Ascending aorta (tissue), 2 donors: Measurements from ENCODE around the gene RBM39. TPM values are rescaled to one million over a fixed set of nuclear protein-coding genes. Genes with fewer than 3 reads are reported as not detected.
"Not testable (repeated sequence)": the region's sequence is repeated elsewhere in the genome, so short reads cannot be mapped to it uniquely, and the experiment has no call there.

Experiments
- DNase-seq, 2 donors: peaks; one replicate each; pipeline ENCODE4 v3.0.0-alpha.2; 2019; ENCODE audit warnings: low spot score in 2 of 2
- H3K27ac ChIP-seq, 2 donors: fragments of 200-600 bp; sonication (generic); one replicate each; pipeline ENCODE4 v1.5.1; 2016 to 2017; ENCODE audit warnings: mild to moderate bottlenecking in 1 of 2
- H3K27me3 ChIP-seq: fragments of 200-600 bp; sonication (generic); one replicate; pipeline ENCODE4 v1.5.1; 2017
- H3K36me3 ChIP-seq, 2 donors: fragments of 200-600 bp; sonication (generic); one replicate each; pipeline ENCODE4 v1.5.1; 2016
- H3K4me1 ChIP-seq, 2 donors: fragments of 200-600 bp; sonication (generic); one replicate each; pipeline ENCODE4 v1.5.1; 2016 to 2017; ENCODE audit warnings: mild to moderate bottlenecking in 1 of 2
- H3K4me3 ChIP-seq, 2 donors: fragments of 200-600 bp; sonication (generic); one replicate each; pipeline ENCODE4 v1.5.1; 2016 to 2017; ENCODE audit warnings: mild to moderate bottlenecking in 1 of 2
- H3K9me3 ChIP-seq, 2 donors: fragments of 200-600 bp; sonication (generic); one replicate each; pipeline ENCODE4 v1.5.1; 2016
- intact Hi-C: fragments of 100-400 bp; cut with DNase I; formaldehyde crosslinking; loops from one replicate; pipeline ENCODE4 v1.15.1; 2023
- total RNA-seq: library from RNA; depleted of rRNA; stranded (reverse); fragments of >200 nt; gene quantifications from one replicate; pipeline ENCODE4 v1.1.0, GENCODE V29; 2016
- TF ChIP-seq, protein P1 (sequence below), 3 experiments: fragments of 200-600 bp in 2 of 3; fragments of 450-650 bp in 1 of 3; sonication (generic) in 2 of 3; IDR thresholded peaks; one replicate each; pipeline ENCODE4 v1.5.1; 2016 to 2019; ENCODE audit warnings: antibody characterized with exemption in 3 of 3, mild to moderate bottlenecking in 1 of 3, moderate library complexity in 1 of 3

RBM39 gene
- total RNA-seq, result 232 TPM

- no peaks in the 10 kb centered on the region for H3K9me3 ChIP-seq
- peaks cover 10 to 28% of the 10 kb centered on the region in 2 donors for H3K4me1 ChIP-seq
- intact Hi-C loops, result loop anchor here (1.0 to 10.0 kb wide), 6 partner anchors 29 to 1037 kb away; partner anchors contain the start of genes CPNE1, RBM12 and TP53INP2
- TF ChIP-seq, protein P1, sequence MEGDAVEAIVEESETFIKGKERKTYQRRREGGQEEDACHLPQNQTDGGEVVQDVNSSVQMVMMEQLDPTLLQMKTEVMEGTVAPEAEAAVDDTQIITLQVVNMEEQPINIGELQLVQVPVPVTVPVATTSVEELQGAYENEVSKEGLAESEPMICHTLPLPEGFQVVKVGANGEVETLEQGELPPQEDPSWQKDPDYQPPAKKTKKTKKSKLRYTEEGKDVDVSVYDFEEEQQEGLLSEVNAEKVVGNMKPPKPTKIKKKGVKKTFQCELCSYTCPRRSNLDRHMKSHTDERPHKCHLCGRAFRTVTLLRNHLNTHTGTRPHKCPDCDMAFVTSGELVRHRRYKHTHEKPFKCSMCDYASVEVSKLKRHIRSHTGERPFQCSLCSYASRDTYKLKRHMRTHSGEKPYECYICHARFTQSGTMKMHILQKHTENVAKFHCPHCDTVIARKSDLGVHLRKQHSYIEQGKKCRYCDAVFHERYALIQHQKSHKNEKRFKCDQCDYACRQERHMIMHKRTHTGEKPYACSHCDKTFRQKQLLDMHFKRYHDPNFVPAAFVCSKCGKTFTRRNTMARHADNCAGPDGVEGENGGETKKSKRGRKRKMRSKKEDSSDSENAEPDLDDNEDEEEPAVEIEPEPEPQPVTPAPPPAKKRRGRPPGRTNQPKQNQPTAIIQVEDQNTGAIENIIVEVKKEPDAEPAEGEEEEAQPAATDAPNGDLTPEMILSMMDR (IDR thresholded peaks at IDR 0.05), result peak; percentile 22 to 50 (median 42)
- no peaks in the 10 kb centered on the region for H3K27me3 ChIP-seq
- peaks cover 24 to 35% of the 10 kb centered on the region in 2 donors for H3K36me3 ChIP-seq
- H3K4me3 ChIP-seq, result peak within 1 kb of the TSS; percentile 84 to 86
- peak; percentile 98 to 100 for DNase-seq
- peak within 1 kb of the TSS; percentile 99 to 100 for H3K27ac ChIP-seq
Measured at GRCh38 chr20:35741892-35742740, at the start of gene RBM39. TSS of gene RBM39 (minus strand) at chr20:35742260. CDS start at chr20:35740874, 1,386 bp downstream.

DNA sequence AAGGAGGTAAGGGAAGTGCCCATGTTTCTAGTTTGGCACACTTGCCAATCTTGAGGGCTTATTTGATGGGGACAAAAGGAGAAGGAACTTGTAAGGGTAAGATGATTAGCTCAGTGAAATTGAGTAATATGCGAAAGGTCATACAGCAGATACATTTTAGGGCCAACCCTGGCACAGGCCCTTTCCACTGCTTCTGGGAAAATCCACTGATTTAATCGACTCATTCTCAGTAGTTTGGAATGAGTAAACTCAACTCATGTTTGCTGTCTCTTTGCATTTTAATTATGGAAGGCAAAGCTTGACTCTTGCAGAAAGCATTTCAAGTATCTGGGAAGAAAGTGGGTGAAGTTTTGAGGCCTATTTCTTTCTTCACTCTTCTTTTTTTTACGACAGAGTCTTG, 49.8 kb upstream of the RBM39 start:
- Histone ChIP-seq H3K4me1 (peaks cover 0 to 4% of the 10 kb centered on the region in 2 donors), H3K9me3 (no peaks in the 10 kb centered on the region), H3K27me3 (no peaks in the 10 kb centered on the region), H3K4me3 (no peak overlapping the region), H3K27ac (peak overlapping the region; percentile 44 to 55), H3K36me3 (peaks cover 0 to 2% of the 10 kb centered on the region in 2 donors)
- TF ChIP-seq, protein P1 (IDR thresholded peaks at IDR 0.05), result no peak
- no peak for DNase-seq
- intact Hi-C loops, result no loop called here

GRCh38 chr20:35791097-35791496, 49.0 kb upstream of the RBM39 start:
- Histone ChIP-seq H3K36me3 (peaks cover 0 to 2% of the 10 kb centered on the region in 2 donors), H3K4me1 (peaks cover 0 to 4% of the 10 kb centered on the region in 2 donors), H3K9me3 (no peaks in the 10 kb centered on the region), H3K27me3 (no peaks in the 10 kb centered on the region), H3K27ac (no peak overlapping the region), H3K4me3 (no peak overlapping the region)
- no peak for DNase-seq
- TF ChIP-seq, protein P1 (IDR thresholded peaks at IDR 0.05), result no peak
- intact Hi-C loops, result no loop called here

DNA sequence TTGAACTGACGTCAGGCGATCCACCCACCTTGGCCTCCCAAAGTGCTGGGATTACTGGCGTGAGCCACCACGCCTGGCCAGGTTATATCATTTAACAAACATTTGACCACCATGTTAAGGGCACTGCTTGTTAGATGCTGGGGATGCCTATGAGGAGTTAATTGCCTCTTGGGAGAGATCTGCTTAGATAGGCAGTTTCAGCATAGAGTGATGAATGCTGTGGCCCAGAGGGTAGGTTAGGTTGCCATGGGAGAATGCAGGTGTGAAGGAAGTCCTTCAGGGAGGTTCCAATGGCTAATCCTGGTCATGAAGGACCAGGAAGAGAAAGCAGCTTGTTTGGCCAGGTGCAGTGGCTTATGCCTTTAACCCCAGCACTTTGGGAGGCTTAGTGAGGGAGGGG, 46.7 kb upstream of the RBM39 start:
- Histone ChIP-seq H3K4me1 (peaks cover 0 to 4% of the 10 kb centered on the region in 2 donors), H3K4me3 (no peak overlapping the region), H3K36me3 (peaks cover under 1 to 5% of the 10 kb centered on the region in 2 donors), H3K27me3 (no peaks in the 10 kb centered on the region), H3K27ac (no peak overlapping the region), H3K9me3 (no peaks in the 10 kb centered on the region)
- TF ChIP-seq, protein P1 (IDR thresholded peaks at IDR 0.05), result no peak
- intact Hi-C loops, result no loop called here
- no peak for DNase-seq

DNA sequence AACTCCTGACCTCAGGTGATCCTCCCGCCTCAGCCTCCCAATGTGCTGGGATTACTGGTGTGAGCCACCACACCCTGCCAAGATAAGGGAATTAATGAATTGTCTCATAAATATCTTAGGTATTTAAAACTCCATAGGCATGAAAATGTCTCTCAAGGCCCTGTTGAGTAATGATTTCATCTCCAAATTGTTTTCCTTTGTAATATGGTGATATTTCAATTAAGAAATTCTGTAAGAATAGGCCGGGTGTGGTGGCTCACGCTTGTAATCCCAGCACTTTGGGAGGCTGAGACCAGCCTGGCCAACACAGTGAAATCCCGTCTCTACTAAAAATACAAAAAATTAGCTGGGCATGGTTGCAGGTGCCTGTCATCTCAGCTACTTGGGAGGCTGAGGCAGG, 43.5 kb upstream of the RBM39 start:
- H3K9me3 ChIP-seq, H3K4me1 ChIP-seq, intact Hi-C loops, DNase-seq, H3K27me3 ChIP-seq, H3K4me3 ChIP-seq, H3K27ac ChIP-seq: not testable (repeated sequence)
- H3K36me3 ChIP-seq, result peaks cover 16 to 17% of the 10 kb centered on the region in 2 donors

- intact Hi-C loops, DNase-seq, H3K4me1 ChIP-seq, H3K27ac ChIP-seq, H3K27me3 ChIP-seq, H3K4me3 ChIP-seq, H3K9me3 ChIP-seq: not testable (repeated sequence)
- H3K36me3 ChIP-seq, result peaks cover 18 to 23% of the 10 kb centered on the region in 2 donors
Measured at GRCh38 chr20:35783811-35784210, 41.8 kb upstream of the RBM39 start.
